Ascending aorta (tissue), 2 donors: ENCODE measurements around the gene ZNF503. TPM values are rescaled to one million over a fixed set of nuclear protein-coding genes. Genes with fewer than 3 reads are reported as not detected.

Experiments used
- DNase-seq, 2 donors: peaks; one replicate each; pipeline ENCODE4 v3.0.0-alpha.2; 2019; ENCODE audit warnings: low spot score in 2 of 2
- H3K27ac ChIP-seq, 2 donors: fragments of 200-600 bp; sonication (generic); one replicate each; pipeline ENCODE4 v1.5.1; 2016 to 2017; ENCODE audit warnings: mild to moderate bottlenecking in 1 of 2
- H3K27me3 ChIP-seq: fragments of 200-600 bp; sonication (generic); one replicate; pipeline ENCODE4 v1.5.1; 2017
- H3K36me3 ChIP-seq, 2 donors: fragments of 200-600 bp; sonication (generic); one replicate each; pipeline ENCODE4 v1.5.1; 2016
- H3K4me1 ChIP-seq, 2 donors: fragments of 200-600 bp; sonication (generic); one replicate each; pipeline ENCODE4 v1.5.1; 2016 to 2017; ENCODE audit warnings: mild to moderate bottlenecking in 1 of 2
- H3K4me3 ChIP-seq, 2 donors: fragments of 200-600 bp; sonication (generic); one replicate each; pipeline ENCODE4 v1.5.1; 2016 to 2017; ENCODE audit warnings: mild to moderate bottlenecking in 1 of 2
- H3K9me3 ChIP-seq, 2 donors: fragments of 200-600 bp; sonication (generic); one replicate each; pipeline ENCODE4 v1.5.1; 2016
- CTCF ChIP-seq, 3 experiments: fragments of 200-600 bp in 2 of 3; fragments of 450-650 bp in 1 of 3; sonication (generic) in 2 of 3; IDR thresholded peaks; one replicate each; pipeline ENCODE4 v1.5.1; 2016 to 2019; ENCODE audit warnings: antibody characterized with exemption in 3 of 3, mild to moderate bottlenecking in 1 of 3, moderate library complexity in 1 of 3
- intact Hi-C: fragments of 100-400 bp; cut with DNase I; formaldehyde crosslinking; loops from one replicate; pipeline ENCODE4 v1.15.1; 2023
- total RNA-seq: library from RNA; depleted of rRNA; stranded (reverse); fragments of >200 nt; gene quantifications from one replicate; pipeline ENCODE4 v1.1.0, GENCODE V29; 2016

The ZNF503 gene
- total RNA-seq, 1 donor from 2014 or later: 28.8 TPM

GRCh38 chr10:75417522-75417927, 16.0 kb upstream of the ZNF503 start:
- H3K4me3 ChIP-seq: no peak overlapping the region
- H3K9me3 ChIP-seq: no peaks in the 10 kb centered on the region
- intact Hi-C loops: no loop called here
- DNase-seq: no peak
- H3K36me3 ChIP-seq: no peaks in the 10 kb centered on the region
- no peak for TF ChIP-seq CTCF (IDR thresholded peaks at IDR 0.05)
- no peaks in the 10 kb centered on the region for H3K27me3 ChIP-seq
- H3K4me1 ChIP-seq: no peaks in the 10 kb centered on the region
- no peak overlapping the region for H3K27ac ChIP-seq

GRCh38 chr10:75414527-75414926, 13.0 kb upstream of the ZNF503 start:
- TF ChIP-seq CTCF (IDR thresholded peaks at IDR 0.05): no peak
- intact Hi-C loops: no loop called here
- DNase-seq: no peak
- H3K4me1 ChIP-seq: peaks cover 0 to 2% of the 10 kb centered on the region in 2 donors
- no peaks in the 10 kb centered on the region for H3K36me3 ChIP-seq
- H3K27ac ChIP-seq: no peak overlapping the region
- no peaks in the 10 kb centered on the region for H3K27me3 ChIP-seq
- no peaks in the 10 kb centered on the region for H3K9me3 ChIP-seq
- H3K4me3 ChIP-seq: no peak overlapping the region

GRCh38 chr10:75410132-75411005, 8.8 kb upstream of the ZNF503 start:
- peaks cover 0 to 2% of the 10 kb centered on the region in 2 donors for H3K4me1 ChIP-seq
- DNase-seq: no peak
- H3K4me3 ChIP-seq: peak overlapping the region; percentile 91 to 93
- peak overlapping the region; percentile 90 for H3K27ac ChIP-seq
- no peaks in the 10 kb centered on the region for H3K36me3 ChIP-seq
- TF ChIP-seq CTCF (IDR thresholded peaks at IDR 0.05): no peak
- H3K27me3 ChIP-seq: no peaks in the 10 kb centered on the region
- intact Hi-C loops: no loop called here
- no peaks in the 10 kb centered on the region for H3K9me3 ChIP-seq

- intact Hi-C loops: loop anchor here (1.0 to 10.0 kb wide), 5 partner anchors 22 to 986 kb away; partner anchors contain the start of gene LRMDA
- Histone ChIP-seq H3K27ac (peak overlapping the region; percentile 90), H3K4me3 (peak overlapping the region; percentile 91 to 93), H3K4me1 (peaks cover 0 to 2% of the 10 kb centered on the region in 2 donors), H3K9me3 (no peaks in the 10 kb centered on the region), H3K27me3 (no peaks in the 10 kb centered on the region), H3K36me3 (no peaks in the 10 kb centered on the region)
- peak in 1 of 2 donors; percentile 86 for DNase-seq
- TF ChIP-seq CTCF (IDR thresholded peaks at IDR 0.05): no peak
Measured at GRCh38 chr10:75408911-75409885, 7.6 kb upstream of the ZNF503 start.

GRCh38 chr10:75408509-75408875, 6.9 kb upstream of the ZNF503 start:
- Histone ChIP-seq H3K36me3 (no peaks in the 10 kb centered on the region), H3K27ac (peak overlapping the region; percentile 90), H3K27me3 (no peaks in the 10 kb centered on the region), H3K9me3 (no peaks in the 10 kb centered on the region), H3K4me3 (peak overlapping the region; percentile 91 to 93), H3K4me1 (peaks cover 0 to 2% of the 10 kb centered on the region in 2 donors)
- DNase-seq: no peak
- no peak for TF ChIP-seq CTCF (IDR thresholded peaks at IDR 0.05)
- intact Hi-C loops: loop anchor here (2.0 to 10.0 kb wide), 4 partner anchors 59 to 986 kb away; no protein-coding TSS in a partner anchor
